H1 (cell line): ENCODE data around the gene ZDHHC8. TPM values are rescaled to one million over a fixed set of nuclear protein-coding genes. Genes with fewer than 3 reads are reported as not detected.

ENCODE experiments used
- CREB1 ChIP-seq: IDR thresholded peaks from 2 replicates; pipeline ENCODE4 v1.6.1; 2012; ENCODE audit warnings: inconsistent platforms
- SAP30 ChIP-seq: fragments of 300-600 bp; sonication (generic); IDR thresholded peaks from 2 replicates; pipeline ENCODE4 v1.7.1; 2012; ENCODE audit warnings: low read length, moderate library complexity, mild to moderate bottlenecking, inconsistent platforms; ENCODE audit not compliant: insufficient read depth, insufficient replicate concordance
- SP1 ChIP-seq: IDR thresholded peaks from 2 replicates; pipeline ENCODE4 v1.6.1; 2011; ENCODE audit warnings: low read depth, low read length
- SP4 ChIP-seq: IDR thresholded peaks from 2 replicates; pipeline ENCODE4 v1.6.1; 2012; ENCODE audit warnings: low read length, inconsistent platforms
- TCF12 ChIP-seq: IDR thresholded peaks from 2 replicates; pipeline ENCODE4 v1.6.1; 2011; ENCODE audit warnings: low read depth, mild to moderate bottlenecking, low read length
- polyA plus RNA-seq, 7 experiments: library from polyadenylated mRNA; depleted of rRNA in 3 of 7; stranded (reverse) in 5 of 7; unstranded in 2 of 7; fragments of >200 nt in 5 of 7; fragments of 200-250 nt in 2 of 7; gene quantifications; 1 replicate in 5 of 7; 2 replicates in 1 of 7; 4 replicates in 1 of 7; pipeline versions ENCODE4 v1.2.1 to v1.2.3, GENCODE V29; 2011 to 2013; ENCODE audit warnings: missing spikeins in 2 of 7, mixed read lengths in 2 of 7
- total RNA-seq: library from RNA; stranded (reverse); fragmentation: NEBNext Ultra II Directional; extraction: Animal tissue kit (Norgen Biotek cat#: 25700); gene quantifications from 2 replicates; pipeline ENCODE4 v1.2.1, GENCODE V29; 2021
- TF ChIP-seq, protein P1 (sequence below), 3 experiments: IDR thresholded peaks; 1 replicate in 2 of 3; 2 replicates in 1 of 3; pipeline versions ENCODE4 v1.5.1 to v1.6.1; 2011; ENCODE audit warnings: low read length in 3 of 3, mild to moderate bottlenecking in 3 of 3, inconsistent platforms in 2 of 3, low read depth in 1 of 3, moderate library complexity in 1 of 3; ENCODE audit not compliant: insufficient read depth in 1 of 3; ENCODE audit errors: control extremely low read depth in 1 of 3
- TF ChIP-seq, protein P2 (sequence below): IDR thresholded peaks from 2 replicates; pipeline ENCODE4 v1.6.1; 2012; ENCODE audit warnings: inconsistent platforms
- TF ChIP-seq, protein P3 (sequence below): fragments of 300-600 bp; sonication (generic); IDR thresholded peaks from 2 replicates; pipeline ENCODE4 v1.7.1; 2012; ENCODE audit warnings: low read length, moderate library complexity, mild to moderate bottlenecking, inconsistent platforms; ENCODE audit not compliant: insufficient replicate concordance

ZDHHC8 gene
- total and polyA plus RNA-seq, 2 of the 8 experiments (the other 6 are each of a cell fraction or from before 2014, with no cell fraction given): 18.6 to 65.6 TPM

DNA sequence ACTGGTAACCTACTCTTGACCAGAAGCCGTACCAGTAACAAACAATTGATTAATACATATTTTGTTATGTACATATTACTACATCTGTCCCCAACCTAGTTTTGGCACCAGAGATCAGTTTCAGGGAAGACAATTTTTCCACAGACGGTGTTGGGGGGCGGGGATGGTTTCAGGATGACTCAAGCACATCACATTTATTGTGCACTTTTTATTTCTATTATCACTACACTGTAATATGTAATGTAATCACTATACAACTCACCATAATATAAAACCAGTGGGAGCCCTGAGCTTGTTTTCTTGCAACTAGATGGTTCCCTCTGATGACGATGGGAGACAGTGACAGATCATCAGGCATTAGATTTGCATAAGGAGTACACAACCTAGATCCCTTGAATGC, 36.1 kb upstream of the ZDHHC8 start (continued):
- TF ChIP-seq, protein P1, sequence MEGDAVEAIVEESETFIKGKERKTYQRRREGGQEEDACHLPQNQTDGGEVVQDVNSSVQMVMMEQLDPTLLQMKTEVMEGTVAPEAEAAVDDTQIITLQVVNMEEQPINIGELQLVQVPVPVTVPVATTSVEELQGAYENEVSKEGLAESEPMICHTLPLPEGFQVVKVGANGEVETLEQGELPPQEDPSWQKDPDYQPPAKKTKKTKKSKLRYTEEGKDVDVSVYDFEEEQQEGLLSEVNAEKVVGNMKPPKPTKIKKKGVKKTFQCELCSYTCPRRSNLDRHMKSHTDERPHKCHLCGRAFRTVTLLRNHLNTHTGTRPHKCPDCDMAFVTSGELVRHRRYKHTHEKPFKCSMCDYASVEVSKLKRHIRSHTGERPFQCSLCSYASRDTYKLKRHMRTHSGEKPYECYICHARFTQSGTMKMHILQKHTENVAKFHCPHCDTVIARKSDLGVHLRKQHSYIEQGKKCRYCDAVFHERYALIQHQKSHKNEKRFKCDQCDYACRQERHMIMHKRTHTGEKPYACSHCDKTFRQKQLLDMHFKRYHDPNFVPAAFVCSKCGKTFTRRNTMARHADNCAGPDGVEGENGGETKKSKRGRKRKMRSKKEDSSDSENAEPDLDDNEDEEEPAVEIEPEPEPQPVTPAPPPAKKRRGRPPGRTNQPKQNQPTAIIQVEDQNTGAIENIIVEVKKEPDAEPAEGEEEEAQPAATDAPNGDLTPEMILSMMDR (IDR thresholded peaks at IDR 0.05; ENCODE audit: control extremely low read depth in 1 of 3, insufficient read depth in 1 of 3, low read depth in 1 of 3, low read length in 3 of 3): no peak
- no peak for TF ChIP-seq SP4
- TF ChIP-seq CREB1: no peak
- no peak for TF ChIP-seq TCF12
- no peak for TF ChIP-seq SAP30
- TF ChIP-seq, protein P2, sequence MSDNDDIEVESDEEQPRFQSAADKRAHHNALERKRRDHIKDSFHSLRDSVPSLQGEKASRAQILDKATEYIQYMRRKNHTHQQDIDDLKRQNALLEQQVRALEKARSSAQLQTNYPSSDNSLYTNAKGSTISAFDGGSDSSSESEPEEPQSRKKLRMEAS: no peak
- TF ChIP-seq, protein P3, sequence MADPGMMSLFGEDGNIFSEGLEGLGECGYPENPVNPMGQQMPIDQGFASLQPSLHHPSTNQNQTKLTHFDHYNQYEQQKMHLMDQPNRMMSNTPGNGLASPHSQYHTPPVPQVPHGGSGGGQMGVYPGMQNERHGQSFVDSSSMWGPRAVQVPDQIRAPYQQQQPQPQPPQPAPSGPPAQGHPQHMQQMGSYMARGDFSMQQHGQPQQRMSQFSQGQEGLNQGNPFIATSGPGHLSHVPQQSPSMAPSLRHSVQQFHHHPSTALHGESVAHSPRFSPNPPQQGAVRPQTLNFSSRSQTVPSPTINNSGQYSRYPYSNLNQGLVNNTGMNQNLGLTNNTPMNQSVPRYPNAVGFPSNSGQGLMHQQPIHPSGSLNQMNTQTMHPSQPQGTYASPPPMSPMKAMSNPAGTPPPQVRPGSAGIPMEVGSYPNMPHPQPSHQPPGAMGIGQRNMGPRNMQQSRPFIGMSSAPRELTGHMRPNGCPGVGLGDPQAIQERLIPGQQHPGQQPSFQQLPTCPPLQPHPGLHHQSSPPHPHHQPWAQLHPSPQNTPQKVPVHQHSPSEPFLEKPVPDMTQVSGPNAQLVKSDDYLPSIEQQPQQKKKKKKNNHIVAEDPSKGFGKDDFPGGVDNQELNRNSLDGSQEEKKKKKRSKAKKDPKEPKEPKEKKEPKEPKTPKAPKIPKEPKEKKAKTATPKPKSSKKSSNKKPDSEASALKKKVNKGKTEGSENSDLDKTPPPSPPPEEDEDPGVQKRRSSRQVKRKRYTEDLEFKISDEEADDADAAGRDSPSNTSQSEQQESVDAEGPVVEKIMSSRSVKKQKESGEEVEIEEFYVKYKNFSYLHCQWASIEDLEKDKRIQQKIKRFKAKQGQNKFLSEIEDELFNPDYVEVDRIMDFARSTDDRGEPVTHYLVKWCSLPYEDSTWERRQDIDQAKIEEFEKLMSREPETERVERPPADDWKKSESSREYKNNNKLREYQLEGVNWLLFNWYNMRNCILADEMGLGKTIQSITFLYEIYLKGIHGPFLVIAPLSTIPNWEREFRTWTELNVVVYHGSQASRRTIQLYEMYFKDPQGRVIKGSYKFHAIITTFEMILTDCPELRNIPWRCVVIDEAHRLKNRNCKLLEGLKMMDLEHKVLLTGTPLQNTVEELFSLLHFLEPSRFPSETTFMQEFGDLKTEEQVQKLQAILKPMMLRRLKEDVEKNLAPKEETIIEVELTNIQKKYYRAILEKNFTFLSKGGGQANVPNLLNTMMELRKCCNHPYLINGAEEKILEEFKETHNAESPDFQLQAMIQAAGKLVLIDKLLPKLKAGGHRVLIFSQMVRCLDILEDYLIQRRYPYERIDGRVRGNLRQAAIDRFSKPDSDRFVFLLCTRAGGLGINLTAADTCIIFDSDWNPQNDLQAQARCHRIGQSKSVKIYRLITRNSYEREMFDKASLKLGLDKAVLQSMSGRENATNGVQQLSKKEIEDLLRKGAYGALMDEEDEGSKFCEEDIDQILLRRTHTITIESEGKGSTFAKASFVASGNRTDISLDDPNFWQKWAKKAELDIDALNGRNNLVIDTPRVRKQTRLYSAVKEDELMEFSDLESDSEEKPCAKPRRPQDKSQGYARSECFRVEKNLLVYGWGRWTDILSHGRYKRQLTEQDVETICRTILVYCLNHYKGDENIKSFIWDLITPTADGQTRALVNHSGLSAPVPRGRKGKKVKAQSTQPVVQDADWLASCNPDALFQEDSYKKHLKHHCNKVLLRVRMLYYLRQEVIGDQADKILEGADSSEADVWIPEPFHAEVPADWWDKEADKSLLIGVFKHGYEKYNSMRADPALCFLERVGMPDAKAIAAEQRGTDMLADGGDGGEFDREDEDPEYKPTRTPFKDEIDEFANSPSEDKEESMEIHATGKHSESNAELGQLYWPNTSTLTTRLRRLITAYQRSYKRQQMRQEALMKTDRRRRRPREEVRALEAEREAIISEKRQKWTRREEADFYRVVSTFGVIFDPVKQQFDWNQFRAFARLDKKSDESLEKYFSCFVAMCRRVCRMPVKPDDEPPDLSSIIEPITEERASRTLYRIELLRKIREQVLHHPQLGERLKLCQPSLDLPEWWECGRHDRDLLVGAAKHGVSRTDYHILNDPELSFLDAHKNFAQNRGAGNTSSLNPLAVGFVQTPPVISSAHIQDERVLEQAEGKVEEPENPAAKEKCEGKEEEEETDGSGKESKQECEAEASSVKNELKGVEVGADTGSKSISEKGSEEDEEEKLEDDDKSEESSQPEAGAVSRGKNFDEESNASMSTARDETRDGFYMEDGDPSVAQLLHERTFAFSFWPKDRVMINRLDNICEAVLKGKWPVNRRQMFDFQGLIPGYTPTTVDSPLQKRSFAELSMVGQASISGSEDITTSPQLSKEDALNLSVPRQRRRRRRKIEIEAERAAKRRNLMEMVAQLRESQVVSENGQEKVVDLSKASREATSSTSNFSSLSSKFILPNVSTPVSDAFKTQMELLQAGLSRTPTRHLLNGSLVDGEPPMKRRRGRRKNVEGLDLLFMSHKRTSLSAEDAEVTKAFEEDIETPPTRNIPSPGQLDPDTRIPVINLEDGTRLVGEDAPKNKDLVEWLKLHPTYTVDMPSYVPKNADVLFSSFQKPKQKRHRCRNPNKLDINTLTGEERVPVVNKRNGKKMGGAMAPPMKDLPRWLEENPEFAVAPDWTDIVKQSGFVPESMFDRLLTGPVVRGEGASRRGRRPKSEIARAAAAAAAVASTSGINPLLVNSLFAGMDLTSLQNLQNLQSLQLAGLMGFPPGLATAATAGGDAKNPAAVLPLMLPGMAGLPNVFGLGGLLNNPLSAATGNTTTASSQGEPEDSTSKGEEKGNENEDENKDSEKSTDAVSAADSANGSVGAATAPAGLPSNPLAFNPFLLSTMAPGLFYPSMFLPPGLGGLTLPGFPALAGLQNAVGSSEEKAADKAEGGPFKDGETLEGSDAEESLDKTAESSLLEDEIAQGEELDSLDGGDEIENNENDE: no peak
- no peak for TF ChIP-seq SP1
- TF ChIP-seq, all 59 proteins: peak for 0
